ENCODE data around the gene NCKAP5. TPM values are rescaled to one million over a fixed set of nuclear protein-coding genes. Genes with fewer than 3 reads are reported as not detected.

The NCKAP5 gene
- polyA plus RNA-seq, 2 of the 4 experiments (the other 2 are of a cell fraction) = 3.0 to 4.1 TPM

GRCh38 chr2:132754867-132755472 lies 813.3 kb downstream of the NCKAP5 start (continued):
- TF ChIP-seq RARB (CRISPR knock-in tag; IDR thresholded peaks at IDR 0.05) (no peak), BHLHE40 (IDR thresholded peaks at IDR 0.05; ENCODE audit: low read depth, low read length) (no peak), POLR2A (IDR thresholded peaks at IDR 0.05; ENCODE audit: low read length) (no peak), RNF2 (IDR thresholded peaks at IDR 0.05; ENCODE audit: borderline replicate concordance, low read depth) (no peak)

- WGBS (ENCODE audit: missing lambda C conversion rate) = 48% methylated on average over 1 of the region's 1 CpG
- Histone ChIP-seq H3K4me2 (no peak overlapping the region), H3K4me1 (peaks cover 24% of the 10 kb centered on the region), H3K9me3 (no peaks in the 10 kb centered on the region), H3K27ac (no peak overlapping the region), H3K4me3 (no peak overlapping the region)
- ChIA-PET POLR2A (no interaction called here), CTCF (interaction anchor here (0.6 kb wide), 1 partner anchor 151 kb away, joined by 3 read pairs; no protein-coding TSS in a partner anchor)
- no peak for FAIRE-seq
- TF ChIP-seq KDM1A (IDR thresholded peaks at IDR 0.05; ENCODE audit: low read depth) = no peak
- no peak for ATAC-seq
- no peak for DNase-seq (ENCODE audit: low read depth in 1 of 2, low spot score in 1 of 2)
These were observed 813.9 kb downstream of the NCKAP5 start for GRCh38 chr2:132754392-132754791.

- TF ChIP-seq NR3C1 (IDR thresholded peaks at IDR 0.05) (no peak), ZFP36 (IDR thresholded peaks at IDR 0.05; ENCODE audit: borderline replicate concordance, partially characterized antibody) (no peak), RFX5 (IDR thresholded peaks at IDR 0.05) (no peak), SREBF2 (IDR thresholded peaks at IDR 0.05) (no peak), RNF2 (IDR thresholded peaks at IDR 0.05; ENCODE audit: borderline replicate concordance, low read depth) (no peak), ZNF302 (CRISPR knock-in tag; IDR thresholded peaks at IDR 0.05) (no peak), BCL3 (IDR thresholded peaks at IDR 0.05) (no peak), PBX3 (IDR thresholded peaks at IDR 0.05) (no peak), FOSB (CRISPR knock-in tag; IDR thresholded peaks at IDR 0.05) (no peak), HOXA7 (CRISPR knock-in tag; IDR thresholded peaks at IDR 0.05) (no peak), NFE2L2 (conservative IDR thresholded peaks at IDR 0.05; ENCODE audit: low read length) (no peak), KDM1A (IDR thresholded peaks at IDR 0.05; ENCODE audit: low read depth) (no peak), RCOR1 (IDR thresholded peaks at IDR 0.05; ENCODE audit: low read depth, low read length) (no peak), REST (IDR thresholded peaks at IDR 0.05) (no peak), FOSL2 (IDR thresholded peaks at IDR 0.05) (no peak), FOSL2 (CRISPR knock-in tag; IDR thresholded peaks at IDR 0.05) (no peak), HOXB5 (CRISPR knock-in tag; IDR thresholded peaks at IDR 0.05) (no peak)
- TF ChIP-seq, protein P1, sequence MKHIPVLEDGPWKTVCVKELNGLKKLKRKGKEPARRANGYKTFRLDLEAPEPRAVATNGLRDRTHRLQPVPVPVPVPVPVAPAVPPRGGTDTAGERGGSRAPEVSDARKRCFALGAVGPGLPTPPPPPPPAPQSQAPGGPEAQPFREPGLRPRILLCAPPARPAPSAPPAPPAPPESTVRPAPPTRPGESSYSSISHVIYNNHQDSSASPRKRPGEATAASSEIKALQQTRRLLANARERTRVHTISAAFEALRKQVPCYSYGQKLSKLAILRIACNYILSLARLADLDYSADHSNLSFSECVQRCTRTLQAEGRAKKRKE (CRISPR knock-in tag; IDR thresholded peaks at IDR 0.05; ENCODE audit: low read depth) = no peak
- TF ChIP-seq, protein P2, sequence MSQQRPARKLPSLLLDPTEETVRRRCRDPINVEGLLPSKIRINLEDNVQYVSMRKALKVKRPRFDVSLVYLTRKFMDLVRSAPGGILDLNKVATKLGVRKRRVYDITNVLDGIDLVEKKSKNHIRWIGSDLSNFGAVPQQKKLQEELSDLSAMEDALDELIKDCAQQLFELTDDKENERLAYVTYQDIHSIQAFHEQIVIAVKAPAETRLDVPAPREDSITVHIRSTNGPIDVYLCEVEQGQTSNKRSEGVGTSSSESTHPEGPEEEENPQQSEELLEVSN (IDR thresholded peaks at IDR 0.05; ENCODE audit: borderline replicate concordance, low read depth) = no peak
- TF ChIP-seq, protein P3, sequence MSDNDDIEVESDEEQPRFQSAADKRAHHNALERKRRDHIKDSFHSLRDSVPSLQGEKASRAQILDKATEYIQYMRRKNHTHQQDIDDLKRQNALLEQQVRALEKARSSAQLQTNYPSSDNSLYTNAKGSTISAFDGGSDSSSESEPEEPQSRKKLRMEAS (IDR thresholded peaks at IDR 0.05) = no peak
- ATAC-seq (no peak), DNase-seq (ENCODE audit: low read depth in 1 of 2, low spot score in 1 of 2) (no peak), FAIRE-seq (no peak)
- Histone ChIP-seq H3K9me3 (no peaks in the 10 kb centered on the region), H3K27ac (no peak overlapping the region), H3K4me1 (peaks cover 12% of the 10 kb centered on the region), H3K4me2 (no peak overlapping the region), H3K4me3 (no peak overlapping the region)
- CTCF ChIA-PET = no interaction called here
- POLR2A ChIA-PET = no interaction called here
- 82% methylated on average over 5 of the region's 5 CpGs for WGBS (ENCODE audit: missing lambda C conversion rate)
These were observed 815.6 kb downstream of the NCKAP5 start for GRCh38 chr2:132752421-132753206.

Data from A549 (cell line).